ENCODE results near the gene MTMR10. TPM values are rescaled to one million over a fixed set of nuclear protein-coding genes. Genes with fewer than 3 reads are reported as not detected.

The MTMR10 gene
- total and polyA plus RNA-seq, 5 donors from 2014 or later, result 6.1 to 36.5 (median 6.6) TPM

- no peak overlapping the region for H3K27ac Mint-ChIP-seq
- no peaks in the 10 kb centered on the region for H3K9me3 Mint-ChIP-seq
- peaks cover 27 to 44% (median 32%) of the 10 kb centered on the region in 4 donors for H3K4me1 Mint-ChIP-seq
- peaks cover 5% of the 10 kb centered on the region for H3K4me1 ChIP-seq (ENCODE audit: control insufficient read depth, insufficient read depth, low read length, poor library complexity, severe bottlenecking)
- DNase-seq (no peak), ATAC-seq (ENCODE audit: low read depth in 2 of 2) (no peak)
- peaks cover 63% of the 10 kb centered on the region for H3K36me3 ChIP-seq (ENCODE audit: control insufficient read depth, insufficient read depth, low read length)
- no peaks in the 10 kb centered on the region for H3K27me3 ChIP-seq (ENCODE audit: control insufficient read depth, insufficient read depth, low read length)
- no peak overlapping the region for H3K27ac ChIP-seq (ENCODE audit: insufficient read depth, low read length, poor library complexity, severe bottlenecking)
- H3K27me3 Mint-ChIP-seq, result no peaks in the 10 kb centered on the region
- H3K9me3 ChIP-seq (ENCODE audit: control insufficient read depth in 2 of 2, low read length in 2 of 2), result no peaks in the 10 kb centered on the region
- no peak overlapping the region for H3K4me3 Mint-ChIP-seq
- peaks cover 39% of the 10 kb centered on the region for H3K36me3 Mint-ChIP-seq
- no peak overlapping the region for H3K4me3 ChIP-seq (ENCODE audit: low read depth, low read length)
These were observed 17.3 kb downstream of the MTMR10 start for GRCh38 chr15:30974112-30974511.

- Histone ChIP-seq H3K27ac (ENCODE audit: insufficient read depth, low read length, poor library complexity, severe bottlenecking) (no peak overlapping the region), H3K9me3 (ENCODE audit: control insufficient read depth in 2 of 2, low read length in 2 of 2) (no peaks in the 10 kb centered on the region), H3K4me1 (ENCODE audit: control insufficient read depth, insufficient read depth, low read length, poor library complexity, severe bottlenecking) (peaks cover 5% of the 10 kb centered on the region), H3K27me3 (ENCODE audit: control insufficient read depth, insufficient read depth, low read length) (no peaks in the 10 kb centered on the region), H3K36me3 (ENCODE audit: control insufficient read depth, insufficient read depth, low read length) (peaks cover 69% of the 10 kb centered on the region), H3K4me3 (ENCODE audit: low read depth, low read length) (no peak overlapping the region)
- DNase-seq (no peak), ATAC-seq (ENCODE audit: low read depth in 2 of 2) (no peak)
- no peak overlapping the region for H3K4me3 Mint-ChIP-seq
- peaks cover 23 to 38% (median 27%) of the 10 kb centered on the region in 4 donors for H3K4me1 Mint-ChIP-seq
- H3K9me3 Mint-ChIP-seq, result no peaks in the 10 kb centered on the region
- H3K27ac Mint-ChIP-seq, result no peak overlapping the region
- peaks cover 36% of the 10 kb centered on the region for H3K36me3 Mint-ChIP-seq
- H3K27me3 Mint-ChIP-seq, result no peaks in the 10 kb centered on the region
These were observed 18.0 kb downstream of the MTMR10 start for GRCh38 chr15:30973379-30973778.

- no peak for DNase-seq
- Histone ChIP-seq H3K27ac (ENCODE audit: insufficient read depth, low read length, poor library complexity, severe bottlenecking) (no peak overlapping the region), H3K9me3 (ENCODE audit: control insufficient read depth in 2 of 2, low read length in 2 of 2) (no peaks in the 10 kb centered on the region), H3K4me1 (ENCODE audit: control insufficient read depth, insufficient read depth, low read length, poor library complexity, severe bottlenecking) (no peaks in the 10 kb centered on the region), H3K4me3 (ENCODE audit: low read depth, low read length) (no peak overlapping the region), H3K27me3 (ENCODE audit: control insufficient read depth, insufficient read depth, low read length) (no peaks in the 10 kb centered on the region), H3K36me3 (ENCODE audit: control insufficient read depth, insufficient read depth, low read length) (peaks cover 76% of the 10 kb centered on the region)
- Mint-ChIP-seq H3K4me3 (no peak overlapping the region), H3K9me3 (no peaks in the 10 kb centered on the region), H3K4me1 (peaks cover 24 to 33% (median 26%) of the 10 kb centered on the region in 4 donors), H3K36me3 (peaks cover 46% of the 10 kb centered on the region), H3K27ac (peak overlapping the region; percentile 13 to 81 (median 19)), H3K27me3 (no peaks in the 10 kb centered on the region)
- no peak for ATAC-seq (ENCODE audit: low read depth in 2 of 2)
These were observed 21.7 kb downstream of the MTMR10 start for GRCh38 chr15:30969724-30970123.

- Histone ChIP-seq H3K36me3 (ENCODE audit: control insufficient read depth, insufficient read depth, low read length) (peaks cover 63% of the 10 kb centered on the region), H3K9me3 (ENCODE audit: control insufficient read depth in 2 of 2, low read length in 2 of 2) (no peaks in the 10 kb centered on the region), H3K4me1 (ENCODE audit: control insufficient read depth, insufficient read depth, low read length, poor library complexity, severe bottlenecking) (peaks cover 3% of the 10 kb centered on the region), H3K27me3 (ENCODE audit: control insufficient read depth, insufficient read depth, low read length) (no peaks in the 10 kb centered on the region), H3K27ac (ENCODE audit: insufficient read depth, low read length, poor library complexity, severe bottlenecking) (no peak overlapping the region), H3K4me3 (ENCODE audit: low read depth, low read length) (no peak overlapping the region)
- DNase-seq (no peak), ATAC-seq (ENCODE audit: low read depth in 2 of 2) (no peak)
- H3K4me3 Mint-ChIP-seq, result no peak overlapping the region
- H3K9me3 Mint-ChIP-seq, result no peaks in the 10 kb centered on the region
- H3K27ac Mint-ChIP-seq, result peak overlapping the region in 1 of 3 donors; percentile 11
- peaks cover 29% of the 10 kb centered on the region for H3K36me3 Mint-ChIP-seq
- peaks cover 12 to 27% (median 19%) of the 10 kb centered on the region in 4 donors for H3K4me1 Mint-ChIP-seq
- no peaks in the 10 kb centered on the region for H3K27me3 Mint-ChIP-seq
These were observed 27.7 kb downstream of the MTMR10 start for GRCh38 chr15:30963681-30964080.

GRCh38 chr15:30962659-30963058 lies 28.8 kb downstream of the MTMR10 start:
- Histone ChIP-seq H3K36me3 (ENCODE audit: control insufficient read depth, insufficient read depth, low read length) (peaks cover 65% of the 10 kb centered on the region), H3K4me1 (ENCODE audit: control insufficient read depth, insufficient read depth, low read length, poor library complexity, severe bottlenecking) (peaks cover 3% of the 10 kb centered on the region), H3K9me3 (ENCODE audit: control insufficient read depth in 2 of 2, low read length in 2 of 2) (no peaks in the 10 kb centered on the region), H3K27me3 (ENCODE audit: control insufficient read depth, insufficient read depth, low read length) (no peaks in the 10 kb centered on the region), H3K27ac (ENCODE audit: insufficient read depth, low read length, poor library complexity, severe bottlenecking) (no peak overlapping the region), H3K4me3 (ENCODE audit: low read depth, low read length) (no peak overlapping the region)
- DNase-seq, result peak in 1 of 3 donors; percentile 29
- Mint-ChIP-seq H3K4me1 (peaks cover 12 to 25% (median 19%) of the 10 kb centered on the region in 4 donors), H3K9me3 (no peaks in the 10 kb centered on the region), H3K36me3 (peaks cover 36% of the 10 kb centered on the region), H3K27ac (peak overlapping the region; percentile 6 to 74 (median 65)), H3K27me3 (no peaks in the 10 kb centered on the region), H3K4me3 (no peak overlapping the region)
- ATAC-seq (ENCODE audit: low read depth in 2 of 2), result no peak

GRCh38 chr15:30962079-30962478 lies 29.3 kb downstream of the MTMR10 start:
- Mint-ChIP-seq H3K4me3 (no peak overlapping the region), H3K9me3 (no peaks in the 10 kb centered on the region), H3K27ac (peak overlapping the region in 2 of 3 donors; percentile 6 to 65), H3K36me3 (peaks cover 42% of the 10 kb centered on the region), H3K27me3 (no peaks in the 10 kb centered on the region), H3K4me1 (peaks cover 12 to 23% (median 19%) of the 10 kb centered on the region in 4 donors)
- no peaks in the 10 kb centered on the region for H3K27me3 ChIP-seq (ENCODE audit: control insufficient read depth, insufficient read depth, low read length)
- DNase-seq (no peak), ATAC-seq (ENCODE audit: low read depth in 2 of 2) (no peak)
- no peak overlapping the region for H3K27ac ChIP-seq (ENCODE audit: insufficient read depth, low read length, poor library complexity, severe bottlenecking)
- H3K4me1 ChIP-seq (ENCODE audit: control insufficient read depth, insufficient read depth, low read length, poor library complexity, severe bottlenecking), result peaks cover 3% of the 10 kb centered on the region
- peaks cover 71% of the 10 kb centered on the region for H3K36me3 ChIP-seq (ENCODE audit: control insufficient read depth, insufficient read depth, low read length)
- no peak overlapping the region for H3K4me3 ChIP-seq (ENCODE audit: low read depth, low read length)
- no peaks in the 10 kb centered on the region for H3K9me3 ChIP-seq (ENCODE audit: control insufficient read depth in 2 of 2, low read length in 2 of 2)

GRCh38 chr15:30958219-30958618 lies 33.2 kb downstream of the MTMR10 start:
- peaks cover 0 to 14% (median 10%) of the 10 kb centered on the region in 4 donors for H3K4me1 Mint-ChIP-seq
- H3K9me3 Mint-ChIP-seq, result peaks cover 0 to 1% (median 0%) of the 10 kb centered on the region in 7 donors
- no peaks in the 10 kb centered on the region for H3K27me3 Mint-ChIP-seq
- peak overlapping the region in 2 of 3 donors; percentile 3 to 83 for H3K27ac Mint-ChIP-seq
- no peaks in the 10 kb centered on the region for H3K27me3 ChIP-seq (ENCODE audit: control insufficient read depth, insufficient read depth, low read length)
- no peaks in the 10 kb centered on the region for H3K9me3 ChIP-seq (ENCODE audit: control insufficient read depth in 2 of 2, low read length in 2 of 2)
- no peak for DNase-seq
- H3K4me1 ChIP-seq (ENCODE audit: control insufficient read depth, insufficient read depth, low read length, poor library complexity, severe bottlenecking), result peaks cover 3% of the 10 kb centered on the region
- ATAC-seq (ENCODE audit: low read depth in 2 of 2), result no peak
- peaks cover 51% of the 10 kb centered on the region for H3K36me3 Mint-ChIP-seq
- H3K36me3 ChIP-seq (ENCODE audit: control insufficient read depth, insufficient read depth, low read length), result peaks cover 76% of the 10 kb centered on the region
- H3K4me3 Mint-ChIP-seq, result no peak overlapping the region
- no peak overlapping the region for H3K27ac ChIP-seq (ENCODE audit: insufficient read depth, low read length, poor library complexity, severe bottlenecking)
- no peak overlapping the region for H3K4me3 ChIP-seq (ENCODE audit: low read depth, low read length)
